VCaP (cell line): Measurements from ENCODE around the gene AUTS2.

Source experiments
- H3K27ac ChIP-seq: fragments of 450-650 bp; 2 replicates; pipeline ENCODE4 v1.5.1; 2017
- TF ChIP-seq, protein P1 (sequence below): fragments of 450-650 bp; conservative IDR thresholded peaks from 2 replicates; pipeline ENCODE4 v1.5.1; 2017; ENCODE audit warnings: mild to moderate bottlenecking, moderate library complexity

The AUTS2 gene

DNA sequence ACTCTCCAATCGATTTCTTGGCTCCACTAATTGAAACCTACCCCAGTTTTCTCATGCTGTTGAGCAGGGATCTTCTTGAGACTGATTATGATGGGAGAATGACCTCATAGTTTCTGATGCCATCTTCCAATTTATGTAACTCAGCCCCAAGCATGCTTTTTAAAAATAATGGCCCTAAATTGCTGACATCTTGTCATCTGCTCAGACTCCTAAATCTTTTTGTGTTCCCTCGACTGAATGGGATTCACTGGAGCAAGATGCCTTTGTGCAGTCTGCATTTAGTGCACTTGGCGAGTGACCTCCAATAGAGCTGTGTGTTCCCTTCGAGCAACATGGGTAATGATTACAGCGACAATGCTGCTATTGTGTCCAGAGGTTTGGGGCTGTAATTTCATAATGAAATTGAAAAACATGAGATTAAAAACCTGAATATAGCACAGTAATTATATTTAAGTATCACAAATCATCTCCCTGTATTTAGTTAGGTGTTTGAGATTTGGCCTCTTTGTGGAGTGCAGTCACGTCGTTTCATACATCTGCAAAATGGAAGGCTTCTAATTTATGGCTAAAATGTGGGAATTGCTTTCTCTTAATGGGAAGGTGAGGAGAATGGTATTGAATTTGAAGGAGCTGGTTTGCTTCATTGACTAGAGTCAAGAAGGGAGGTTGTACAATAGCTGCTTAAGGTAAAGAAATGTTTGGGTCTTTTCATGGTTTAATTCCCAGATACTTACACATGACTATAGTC is 192.9 kb downstream of the AUTS2 start:
- H3K27ac ChIP-seq, result no peak overlapping the region
- TF ChIP-seq, protein P1, sequence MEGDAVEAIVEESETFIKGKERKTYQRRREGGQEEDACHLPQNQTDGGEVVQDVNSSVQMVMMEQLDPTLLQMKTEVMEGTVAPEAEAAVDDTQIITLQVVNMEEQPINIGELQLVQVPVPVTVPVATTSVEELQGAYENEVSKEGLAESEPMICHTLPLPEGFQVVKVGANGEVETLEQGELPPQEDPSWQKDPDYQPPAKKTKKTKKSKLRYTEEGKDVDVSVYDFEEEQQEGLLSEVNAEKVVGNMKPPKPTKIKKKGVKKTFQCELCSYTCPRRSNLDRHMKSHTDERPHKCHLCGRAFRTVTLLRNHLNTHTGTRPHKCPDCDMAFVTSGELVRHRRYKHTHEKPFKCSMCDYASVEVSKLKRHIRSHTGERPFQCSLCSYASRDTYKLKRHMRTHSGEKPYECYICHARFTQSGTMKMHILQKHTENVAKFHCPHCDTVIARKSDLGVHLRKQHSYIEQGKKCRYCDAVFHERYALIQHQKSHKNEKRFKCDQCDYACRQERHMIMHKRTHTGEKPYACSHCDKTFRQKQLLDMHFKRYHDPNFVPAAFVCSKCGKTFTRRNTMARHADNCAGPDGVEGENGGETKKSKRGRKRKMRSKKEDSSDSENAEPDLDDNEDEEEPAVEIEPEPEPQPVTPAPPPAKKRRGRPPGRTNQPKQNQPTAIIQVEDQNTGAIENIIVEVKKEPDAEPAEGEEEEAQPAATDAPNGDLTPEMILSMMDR, result no peak

DNA sequence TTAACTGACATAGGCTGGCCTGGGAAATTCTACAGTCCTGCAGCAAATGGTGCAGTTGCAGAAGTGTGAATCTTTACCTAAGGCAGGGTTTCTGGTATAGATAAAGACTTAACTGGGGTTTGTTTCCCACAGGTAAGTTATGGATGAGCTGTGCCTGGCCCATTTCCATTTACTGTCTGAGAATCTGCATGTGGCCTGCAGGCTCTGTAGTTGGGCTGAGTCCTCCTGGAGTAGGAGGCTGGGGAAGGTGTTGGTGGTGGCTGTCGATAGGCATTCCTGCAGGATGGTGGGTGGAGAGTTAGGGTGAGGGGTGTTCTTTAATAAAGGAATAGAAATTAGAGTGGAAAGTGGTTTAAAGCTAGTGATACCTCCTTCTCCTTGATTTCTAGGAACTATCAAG is 193.5 kb downstream of the AUTS2 start:
- TF ChIP-seq, protein P1, result no peak
- H3K27ac ChIP-seq, result no peak overlapping the region

DNA sequence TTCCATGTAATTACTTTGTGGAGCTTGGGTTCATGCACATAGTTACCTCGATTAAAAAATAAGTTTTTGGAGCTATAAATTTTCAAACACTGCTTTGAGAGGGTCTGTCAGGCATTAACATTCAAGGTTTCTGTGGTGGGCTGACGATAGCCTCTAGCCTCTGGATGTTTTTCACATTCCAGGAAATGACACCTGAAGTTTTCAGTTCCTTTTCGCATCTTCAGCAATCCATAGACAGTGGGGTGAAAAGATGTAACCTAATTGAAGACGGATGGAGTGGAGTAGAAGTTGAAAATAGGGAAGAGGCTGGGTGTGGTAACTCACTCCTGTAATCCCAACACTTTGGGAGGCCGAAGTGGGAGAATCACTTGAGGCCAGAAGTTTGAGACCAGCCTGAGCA is 197.7 kb downstream of the AUTS2 start:
- H3K27ac ChIP-seq, result no peak overlapping the region
- TF ChIP-seq, protein P1, result no peak

DNA sequence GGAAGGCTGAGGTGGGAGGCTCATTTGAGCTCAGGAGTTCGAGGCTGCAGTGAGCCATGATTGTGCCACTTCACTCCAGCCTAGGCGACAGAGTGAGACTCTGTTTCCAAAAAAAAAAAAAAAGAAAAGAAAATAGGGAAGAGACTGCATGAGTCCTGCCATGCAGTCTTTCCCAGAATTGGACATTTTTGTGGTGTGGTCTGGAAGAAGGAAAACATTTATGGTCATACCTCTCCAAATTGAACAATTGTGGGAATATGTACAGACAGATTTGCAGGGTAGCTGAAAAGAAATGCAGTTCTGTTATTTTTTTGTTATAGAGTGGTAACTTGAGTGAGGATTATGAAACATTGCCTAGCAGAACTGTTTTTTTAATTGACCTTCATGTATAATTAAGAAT is 198.1 kb downstream of the AUTS2 start:
- no peak overlapping the region for H3K27ac ChIP-seq
- TF ChIP-seq, protein P1, result no peak

DNA sequence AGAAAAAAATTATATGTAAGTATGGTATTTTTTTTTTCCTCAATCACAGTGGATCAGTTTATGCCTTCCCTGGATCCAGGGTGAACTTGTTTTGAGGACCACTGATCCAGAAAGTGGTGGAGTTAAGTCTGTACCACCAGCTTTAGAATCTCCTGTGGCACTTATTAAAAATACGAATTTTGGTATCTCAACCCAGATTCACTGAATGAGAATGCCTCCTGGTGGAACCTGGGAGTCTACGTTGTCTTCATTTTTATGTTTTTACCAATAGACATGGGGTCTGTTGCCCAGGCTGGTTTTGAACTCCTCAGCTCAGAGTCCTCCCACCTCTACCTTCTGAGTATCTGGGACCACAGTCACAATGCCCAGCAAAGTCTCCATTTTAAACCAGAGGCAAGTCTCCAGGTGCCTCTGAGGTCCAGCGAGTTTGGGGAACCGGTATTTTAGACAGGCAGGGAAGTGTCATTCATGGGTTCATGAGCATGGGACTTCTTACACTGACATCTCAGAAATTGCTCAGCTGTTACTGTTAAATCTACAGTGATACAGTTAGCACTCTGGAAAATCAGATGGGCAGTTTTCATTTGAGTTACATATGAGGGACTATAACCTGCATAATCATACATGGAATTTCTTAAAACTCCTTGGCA is 200.9 kb downstream of the AUTS2 start:
- H3K27ac ChIP-seq, result no peak overlapping the region
- TF ChIP-seq, protein P1, result no peak

DNA sequence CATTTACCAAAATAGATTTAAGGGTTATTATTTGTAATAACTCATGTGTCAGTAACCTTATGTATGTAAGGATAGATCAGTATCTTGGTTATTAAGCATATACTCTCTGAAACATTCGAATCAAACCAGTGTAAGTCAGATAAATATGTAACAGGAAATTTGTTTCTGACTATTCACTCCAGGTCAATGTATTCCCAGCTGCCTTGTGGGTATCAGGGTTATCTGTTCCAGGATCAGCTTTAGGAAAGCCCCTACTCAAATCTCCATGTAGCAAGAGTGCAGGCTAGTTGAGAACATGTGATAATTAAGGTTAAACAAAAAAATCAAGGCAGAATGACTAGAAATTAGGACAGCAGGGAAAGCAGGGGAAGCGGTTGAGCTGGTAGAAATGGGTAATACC is 201.7 kb downstream of the AUTS2 start:
- TF ChIP-seq, protein P1, result no peak
- no peak overlapping the region for H3K27ac ChIP-seq

DNA sequence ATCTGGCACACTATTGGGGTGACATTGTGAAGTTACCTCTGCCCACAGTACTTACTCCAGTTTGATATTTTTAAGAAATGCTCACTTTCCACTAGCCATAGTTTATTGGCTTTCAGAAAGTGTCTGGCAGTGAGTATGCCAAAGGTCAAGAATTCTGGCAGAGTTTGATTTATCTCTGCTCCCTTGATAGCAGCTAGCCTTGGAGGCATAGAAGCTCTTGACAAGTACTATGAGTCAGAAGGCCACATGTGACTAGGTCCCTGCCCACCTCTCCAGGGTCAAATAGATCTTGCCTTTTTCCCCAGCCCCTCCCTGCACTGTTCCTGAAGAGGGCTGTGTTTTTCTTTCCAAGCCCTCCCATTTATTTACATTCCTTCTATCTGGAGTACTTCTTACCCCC is 202.2 kb downstream of the AUTS2 start:
- TF ChIP-seq, protein P1, result no peak
- H3K27ac ChIP-seq, result no peak overlapping the region
